Skeletal muscle tissue (tissue), 4 donors: Measurements from ENCODE around the gene CAPS. TPM values are rescaled to one million over a fixed set of nuclear protein-coding genes. Genes with fewer than 3 reads are reported as not detected.
A peak's percentile ranks its signal among the peaks of the same experiment; 100 is the strongest.

ENCODE experiments used
- H3K27ac ChIP-seq: one replicate; pipeline ENCODE4 v1.7.0; 2013; ENCODE audit warnings: mild to moderate bottlenecking, low read depth, low read length, inconsistent platforms
- H3K27me3 ChIP-seq, 3 donors: one replicate each; pipeline ENCODE4 v1.7.0; 2013; ENCODE audit warnings: low read length in 3 of 3; ENCODE audit not compliant: control insufficient read depth in 3 of 3, insufficient read depth in 3 of 3
- H3K36me3 ChIP-seq, 3 donors: one replicate each; pipeline ENCODE4 v1.7.0; 2013; ENCODE audit warnings: low read length in 3 of 3; ENCODE audit not compliant: control insufficient read depth in 3 of 3, insufficient read depth in 3 of 3
- H3K4me1 ChIP-seq, 3 donors: one replicate each; pipeline ENCODE4 v1.7.0; 2013; ENCODE audit warnings: low read length in 3 of 3, mild to moderate bottlenecking in 3 of 3; ENCODE audit not compliant: control insufficient read depth in 3 of 3, insufficient read depth in 3 of 3
- H3K4me3 ChIP-seq, 3 donors: one replicate each; pipeline ENCODE4 v1.7.0; 2013; ENCODE audit warnings: low read length in 3 of 3
- H3K9ac ChIP-seq, 3 donors: one replicate each; pipeline ENCODE4 v1.7.0; 2013; ENCODE audit warnings: low read length in 3 of 3, mild to moderate bottlenecking in 3 of 3, moderate library complexity in 2 of 3, low read depth in 1 of 3
- H3K9me3 ChIP-seq, 3 donors: one replicate each; pipeline ENCODE4 v1.7.0; 2013; ENCODE audit warnings: low read length in 3 of 3; ENCODE audit not compliant: control insufficient read depth in 3 of 3
- total RNA-seq: library from RNA; depleted of rRNA; stranded (reverse); fragments of >200 nt; gene quantifications from one replicate; pipeline ENCODE4 v1.2.3, GENCODE V29; 2014
- donor health status: Osteomylitis.

CAPS gene
- total RNA-seq, 1 donor from 2014 or later = 1.6 TPM

DNA sequence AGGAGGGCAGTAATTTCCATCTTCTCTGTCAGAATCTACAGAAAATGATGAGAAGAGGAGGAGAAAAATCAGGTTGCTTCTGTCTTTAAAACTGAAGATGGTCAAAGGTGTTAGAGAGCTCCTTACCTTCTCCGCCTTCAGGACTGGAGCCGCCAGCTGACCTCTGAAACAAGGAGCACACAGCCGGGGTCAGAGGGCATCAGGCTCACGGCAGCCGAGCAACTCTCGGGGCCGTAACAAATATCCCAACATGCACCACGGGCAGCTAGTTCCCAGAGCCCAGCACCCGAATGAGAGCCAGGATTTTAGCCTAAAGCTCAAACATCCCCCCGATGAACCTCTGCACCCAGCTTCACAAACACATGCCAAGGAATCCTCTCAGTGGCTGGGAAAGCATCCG, 27.6 kb downstream of the CAPS start:
- Histone ChIP-seq H3K9ac (no peak overlapping the region), H3K9me3 (no peaks in the 10 kb centered on the region), H3K4me3 (no peak overlapping the region), H3K36me3 (peaks cover 18 to 38% (median 19%) of the 10 kb centered on the region in 3 donors), H3K27ac (no peak overlapping the region), H3K27me3 (no peaks in the 10 kb centered on the region), H3K4me1 (peaks cover 19 to 38% (median 27%) of the 10 kb centered on the region in 3 donors)

DNA sequence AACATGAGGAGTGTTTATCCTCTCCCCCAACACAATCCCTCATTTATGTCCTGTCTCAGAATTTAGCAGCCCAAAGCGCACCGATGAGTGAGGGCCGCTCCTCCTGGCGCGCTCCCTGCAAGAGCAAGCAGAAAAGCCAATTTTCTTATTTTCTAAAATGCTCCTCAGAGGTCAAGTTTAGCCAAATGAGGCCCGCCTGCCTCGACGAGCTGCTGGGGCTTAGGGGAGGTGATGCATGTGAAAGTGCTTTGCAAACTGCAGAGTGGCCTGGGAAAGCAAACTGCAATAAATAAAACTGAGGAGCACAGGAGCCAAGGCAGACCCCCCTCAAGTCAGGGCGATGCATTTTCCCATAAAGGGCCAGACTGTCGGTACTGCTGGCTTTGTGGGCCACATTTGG, 29.0 kb downstream of the CAPS start:
- Histone ChIP-seq H3K36me3 (peaks cover 10 to 27% (median 14%) of the 10 kb centered on the region in 3 donors), H3K27me3 (no peaks in the 10 kb centered on the region), H3K9ac (no peak overlapping the region), H3K4me1 (peaks cover 26 to 44% (median 36%) of the 10 kb centered on the region in 3 donors), H3K4me3 (no peak overlapping the region), H3K27ac (no peak overlapping the region), H3K9me3 (no peaks in the 10 kb centered on the region)

DNA sequence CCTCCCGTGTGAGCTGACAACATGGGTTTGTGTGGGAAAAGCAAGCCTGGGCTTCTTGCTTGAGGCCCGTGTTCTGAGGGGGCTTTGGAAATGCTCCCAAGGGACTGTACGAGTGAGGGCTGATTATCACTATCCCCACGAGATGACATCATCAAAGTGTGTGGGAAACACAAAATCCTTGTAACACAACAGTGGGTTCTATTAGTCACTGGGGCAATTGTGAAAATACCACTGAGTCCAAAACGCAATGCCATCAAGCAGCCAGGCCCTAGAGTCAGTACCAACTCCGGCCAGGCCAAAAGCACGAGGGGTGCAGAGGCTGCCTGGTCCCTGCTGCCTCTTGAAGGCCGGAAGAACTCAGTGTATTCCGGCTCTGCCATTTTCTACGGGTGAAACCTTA, 29.6 kb downstream of the CAPS start:
- H3K4me1 ChIP-seq = peaks cover 26 to 47% (median 37%) of the 10 kb centered on the region in 3 donors
- H3K9me3 ChIP-seq = no peaks in the 10 kb centered on the region
- no peak overlapping the region for H3K4me3 ChIP-seq
- no peak overlapping the region for H3K27ac ChIP-seq
- H3K27me3 ChIP-seq = no peaks in the 10 kb centered on the region
- peaks cover 10 to 27% (median 14%) of the 10 kb centered on the region in 3 donors for H3K36me3 ChIP-seq
- H3K9ac ChIP-seq = peak overlapping the region in 1 of 3 donors; percentile 9

DNA sequence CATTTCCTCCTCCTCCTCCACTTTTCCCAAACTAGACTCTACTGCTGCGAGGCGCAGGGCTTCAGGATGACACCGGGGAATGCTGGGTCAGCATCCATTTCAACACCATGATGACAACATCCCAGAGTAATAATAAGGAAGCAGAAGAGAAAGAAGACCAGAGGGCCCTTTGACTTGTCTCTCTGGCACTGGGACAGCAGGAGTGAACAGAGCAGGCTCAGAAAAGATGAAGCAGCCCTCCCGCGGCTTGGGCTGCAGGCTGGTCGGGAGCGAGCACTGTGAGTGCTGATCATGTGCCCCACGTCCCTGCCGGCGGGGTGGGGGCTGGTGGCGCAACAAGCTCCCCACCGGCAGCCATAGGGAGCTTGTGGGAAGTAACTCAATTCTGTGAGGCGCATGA, 33.4 kb downstream of the CAPS start:
- Histone ChIP-seq H3K4me3 (no peak overlapping the region), H3K9me3 (no peaks in the 10 kb centered on the region), H3K36me3 (peaks cover 0 to 11% (median 7%) of the 10 kb centered on the region in 3 donors), H3K27me3 (no peaks in the 10 kb centered on the region), H3K4me1 (peaks cover 38 to 53% (median 42%) of the 10 kb centered on the region in 3 donors), H3K27ac (peak overlapping the region; percentile 69), H3K9ac (no peak overlapping the region)

DNA sequence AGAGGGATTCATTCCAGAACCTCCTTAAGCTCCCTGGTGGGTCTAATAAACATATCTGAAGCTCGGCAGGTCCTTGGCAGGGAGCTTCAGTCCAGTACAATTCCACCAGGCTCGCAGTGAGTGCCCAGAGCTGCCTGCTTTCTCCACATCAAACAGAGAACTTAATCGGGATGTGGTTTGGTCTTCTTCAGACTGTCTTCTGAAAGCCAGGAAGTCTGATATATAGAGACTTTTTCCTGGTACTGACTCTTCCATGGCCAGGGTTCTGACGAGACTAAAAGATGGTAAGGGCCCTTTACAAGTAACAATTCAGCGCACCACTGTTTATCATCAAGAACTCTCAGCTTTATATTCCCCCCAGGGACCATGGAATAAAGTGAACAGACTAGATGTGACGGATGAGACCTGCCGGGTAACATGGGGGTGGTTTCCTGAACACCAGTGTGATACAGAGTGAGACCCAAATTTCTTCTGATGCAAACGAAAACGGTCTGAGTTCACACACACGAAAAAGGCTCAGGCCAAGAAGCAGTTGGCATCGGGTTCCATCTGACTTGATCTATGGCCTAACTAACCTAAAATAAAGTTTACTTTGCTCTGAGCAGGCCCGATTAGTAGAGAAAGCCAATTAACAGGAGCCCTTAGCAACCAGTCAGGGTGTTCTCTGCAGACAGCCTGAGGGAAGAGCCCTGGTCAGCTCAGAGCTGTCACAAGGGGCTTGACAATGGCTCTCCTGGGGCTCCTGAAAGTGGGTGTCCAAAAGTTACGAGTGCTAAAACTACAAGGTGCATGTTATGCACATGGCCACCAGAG, 34.9 kb downstream of the CAPS start:
- Histone ChIP-seq H3K4me1 (peaks cover 45 to 66% (median 51%) of the 10 kb centered on the region in 3 donors), H3K36me3 (peaks cover 0 to 11% (median 7%) of the 10 kb centered on the region in 3 donors), H3K9me3 (no peaks in the 10 kb centered on the region), H3K4me3 (no peak overlapping the region), H3K27ac (no peak overlapping the region), H3K27me3 (no peaks in the 10 kb centered on the region), H3K9ac (no peak overlapping the region)

DNA sequence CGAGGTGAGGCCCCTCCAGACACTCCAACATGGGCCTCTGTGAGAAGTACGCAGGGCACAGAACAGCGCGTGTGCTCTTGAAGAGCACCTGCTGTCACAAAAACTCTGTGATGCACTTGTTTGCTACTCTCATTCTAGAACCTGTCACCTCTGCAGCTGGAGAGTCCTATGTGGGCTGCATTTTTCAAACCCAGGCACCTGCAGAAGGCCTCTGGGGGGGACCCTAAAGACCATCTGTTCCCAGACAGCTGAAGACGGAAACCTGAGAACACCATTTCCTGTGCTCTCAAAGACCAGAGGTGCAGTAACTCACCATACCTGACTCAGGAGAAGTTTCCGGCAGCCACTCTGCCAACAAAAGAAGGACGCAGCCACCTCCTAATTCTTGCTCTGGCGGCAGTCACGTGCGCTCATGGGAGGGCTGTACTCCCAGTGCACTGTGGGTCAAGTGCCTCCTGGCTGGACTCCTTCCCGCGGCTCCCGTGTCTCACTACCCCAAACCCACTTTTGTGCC, 35.8 kb downstream of the CAPS start:
- no peaks in the 10 kb centered on the region for H3K27me3 ChIP-seq
- H3K4me3 ChIP-seq = no peak overlapping the region
- H3K36me3 ChIP-seq = peaks cover 0 to 11% (median 7%) of the 10 kb centered on the region in 3 donors
- peak overlapping the region in 1 of 3 donors; percentile 6 for H3K9ac ChIP-seq
- H3K4me1 ChIP-seq = peaks cover 54 to 72% (median 59%) of the 10 kb centered on the region in 3 donors
- H3K9me3 ChIP-seq = no peaks in the 10 kb centered on the region
- no peak overlapping the region for H3K27ac ChIP-seq

DNA sequence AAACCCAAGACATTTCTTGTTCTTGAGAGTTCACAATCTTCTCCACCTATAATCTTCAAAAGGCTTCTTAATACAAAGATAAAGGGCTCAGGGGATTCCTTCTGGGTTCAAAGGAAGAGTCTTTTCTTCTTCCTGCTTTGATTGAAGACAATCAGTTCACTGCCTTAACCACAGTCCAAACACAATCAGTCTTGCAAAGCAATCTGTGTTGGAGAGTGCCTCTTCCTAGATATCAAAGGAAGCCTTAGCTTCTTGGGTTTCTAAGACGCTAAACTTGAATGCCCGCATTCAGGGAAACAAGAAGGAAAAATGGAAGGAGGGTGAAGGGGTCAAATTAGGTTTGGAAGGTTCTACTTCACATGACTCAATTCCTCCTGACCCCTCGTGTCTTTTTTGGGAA, 36.7 kb downstream of the CAPS start:
- H3K27ac ChIP-seq = no peak overlapping the region
- H3K27me3 ChIP-seq = no peaks in the 10 kb centered on the region
- peaks cover 0 to 11% (median 7%) of the 10 kb centered on the region in 3 donors for H3K36me3 ChIP-seq
- H3K9me3 ChIP-seq = no peaks in the 10 kb centered on the region
- peaks cover 62 to 78% (median 63%) of the 10 kb centered on the region in 3 donors for H3K4me1 ChIP-seq
- no peak overlapping the region for H3K4me3 ChIP-seq
- H3K9ac ChIP-seq = no peak overlapping the region

DNA sequence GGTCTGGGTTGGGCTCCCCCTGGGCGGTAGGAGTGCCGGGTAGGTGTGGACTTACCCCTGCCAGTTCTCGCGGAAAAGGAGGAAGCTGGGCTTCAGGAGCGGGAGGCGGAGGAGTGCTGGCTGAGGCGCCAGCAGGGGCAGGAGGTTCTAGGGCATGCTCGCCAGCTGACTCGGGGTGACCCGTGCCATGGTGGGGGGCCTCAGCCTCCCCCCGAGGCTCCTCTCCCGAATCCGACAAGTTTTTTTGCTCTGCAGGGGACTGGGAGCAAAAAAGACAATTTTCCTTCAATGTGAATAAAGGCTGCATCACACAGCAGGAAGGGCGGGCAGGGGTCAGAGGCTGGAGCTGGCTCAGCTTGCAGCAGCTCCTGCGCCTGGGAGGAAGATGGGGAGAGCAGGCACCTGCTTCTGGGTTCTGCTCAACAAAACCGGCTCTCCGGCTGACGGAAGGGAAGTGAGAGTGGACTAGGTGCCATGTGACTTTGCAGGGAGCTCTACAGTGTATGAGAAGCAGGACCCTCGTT, 37.3 kb downstream of the CAPS start:
- Histone ChIP-seq H3K27ac (no peak overlapping the region), H3K9me3 (no peaks in the 10 kb centered on the region), H3K27me3 (no peaks in the 10 kb centered on the region), H3K4me1 (peaks cover 62 to 76% (median 62%) of the 10 kb centered on the region in 3 donors), H3K4me3 (peak overlapping the region in 1 of 3 donors; percentile 6), H3K9ac (no peak overlapping the region), H3K36me3 (peaks cover 0 to 9% (median 6%) of the 10 kb centered on the region in 3 donors)

DNA sequence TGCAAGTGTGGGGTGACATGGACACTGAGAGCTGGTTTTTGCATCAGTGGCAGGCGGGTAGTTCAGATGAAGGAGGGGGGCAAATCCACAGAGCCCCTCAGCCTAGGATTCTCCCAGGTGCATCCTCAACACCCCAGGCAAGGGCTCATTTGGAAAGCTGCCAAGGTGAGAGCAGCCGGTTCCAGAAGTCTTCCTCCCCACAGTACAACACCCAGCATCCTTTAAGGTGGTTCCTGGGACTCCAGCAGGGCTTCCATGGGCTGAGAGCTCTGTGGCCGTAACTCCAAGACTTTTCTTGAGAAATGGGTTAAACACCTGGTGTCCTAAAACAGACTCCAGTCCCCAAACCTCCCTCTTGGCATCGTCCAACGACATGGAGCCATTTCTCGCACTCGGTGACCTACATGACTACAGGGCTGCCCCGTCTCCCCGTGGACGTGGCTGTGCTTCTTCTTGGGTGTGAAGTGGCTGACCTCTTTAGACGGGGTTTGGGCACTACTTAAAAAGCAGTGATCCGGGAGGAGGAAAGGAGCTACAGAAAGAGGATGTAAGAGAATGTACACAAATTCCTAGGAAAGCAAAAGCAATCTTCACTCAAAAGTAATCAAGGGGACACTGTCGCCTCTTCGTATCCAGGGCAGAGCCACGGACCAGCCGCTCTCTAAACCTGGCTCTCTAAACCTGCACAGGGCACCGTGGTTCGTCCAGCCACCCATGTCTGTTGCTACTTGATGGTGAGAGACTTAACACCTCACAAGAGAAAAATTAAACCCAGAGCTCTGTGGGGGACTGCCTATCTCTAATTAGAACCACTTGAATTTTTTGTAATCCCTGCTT, 38.4 kb downstream of the CAPS start:
- Histone ChIP-seq H3K27ac (no peak overlapping the region), H3K4me1 (peaks cover 57 to 77% (median 61%) of the 10 kb centered on the region in 3 donors), H3K27me3 (no peaks in the 10 kb centered on the region), H3K9ac (peak overlapping the region in 1 of 3 donors; percentile 57), H3K36me3 (peaks cover 0 to 9% (median 6%) of the 10 kb centered on the region in 3 donors), H3K9me3 (no peaks in the 10 kb centered on the region), H3K4me3 (peak overlapping the region in 1 of 3 donors; percentile 4)
